Measurements from ENCODE around the gene SERPINF2. TPM values are rescaled to one million over a fixed set of nuclear protein-coding genes. Genes with fewer than 3 reads are reported as not detected.

The SERPINF2 gene
- total RNA-seq, 1 donor from 2014 or later, result 0.15 TPM

GRCh38 chr17:1727876-1728630, 14.6 kb upstream of the SERPINF2 start:
- no peak for TF ChIP-seq CTCF (IDR thresholded peaks at IDR 0.05)
- Mint-ChIP-seq H3K4me1 (ENCODE audit: low read depth) (peaks cover 26% of the 10 kb centered on the region), H3K27ac (ENCODE audit: unreplicated experiment) (no peak overlapping the region), H3K4me3 (ENCODE audit: unreplicated experiment) (no peak overlapping the region), H3K27me3 (ENCODE audit: low read depth) (no peaks in the 10 kb centered on the region), H3K36me3 (ENCODE audit: low read depth) (peaks cover 4% of the 10 kb centered on the region), H3K9me3 (ENCODE audit: low read depth) (no peaks in the 10 kb centered on the region)
- DNase-seq (ENCODE audit: low spot score), result no peak

DNA sequence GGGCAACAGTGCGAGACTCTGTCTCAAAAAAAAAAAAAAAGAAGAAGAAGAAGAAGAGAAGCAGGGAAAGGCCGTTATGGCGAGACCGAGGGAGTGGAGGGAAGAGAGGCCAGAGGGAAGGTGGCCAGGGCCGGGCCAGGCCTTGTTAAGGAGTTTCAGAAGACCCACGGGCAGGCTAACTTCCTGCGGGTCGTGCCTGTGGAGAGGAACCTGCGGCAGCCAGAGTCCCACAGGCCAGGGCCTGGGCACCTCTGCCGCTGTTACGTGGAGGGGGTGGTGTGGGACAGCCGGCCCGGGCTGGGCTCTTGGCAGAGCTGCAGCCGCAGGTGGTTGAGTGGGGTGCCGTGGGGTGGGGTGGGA, 12.7 kb upstream of the SERPINF2 start:
- Mint-ChIP-seq H3K4me1 (ENCODE audit: low read depth) (peaks cover 18% of the 10 kb centered on the region), H3K9me3 (ENCODE audit: low read depth) (no peaks in the 10 kb centered on the region), H3K27ac (ENCODE audit: unreplicated experiment) (no peak overlapping the region), H3K4me3 (ENCODE audit: unreplicated experiment) (no peak overlapping the region), H3K36me3 (ENCODE audit: low read depth) (peaks cover 8% of the 10 kb centered on the region), H3K27me3 (ENCODE audit: low read depth) (no peaks in the 10 kb centered on the region)
- no peak for DNase-seq (ENCODE audit: low spot score)
- no peak for TF ChIP-seq CTCF (IDR thresholded peaks at IDR 0.05)

DNA sequence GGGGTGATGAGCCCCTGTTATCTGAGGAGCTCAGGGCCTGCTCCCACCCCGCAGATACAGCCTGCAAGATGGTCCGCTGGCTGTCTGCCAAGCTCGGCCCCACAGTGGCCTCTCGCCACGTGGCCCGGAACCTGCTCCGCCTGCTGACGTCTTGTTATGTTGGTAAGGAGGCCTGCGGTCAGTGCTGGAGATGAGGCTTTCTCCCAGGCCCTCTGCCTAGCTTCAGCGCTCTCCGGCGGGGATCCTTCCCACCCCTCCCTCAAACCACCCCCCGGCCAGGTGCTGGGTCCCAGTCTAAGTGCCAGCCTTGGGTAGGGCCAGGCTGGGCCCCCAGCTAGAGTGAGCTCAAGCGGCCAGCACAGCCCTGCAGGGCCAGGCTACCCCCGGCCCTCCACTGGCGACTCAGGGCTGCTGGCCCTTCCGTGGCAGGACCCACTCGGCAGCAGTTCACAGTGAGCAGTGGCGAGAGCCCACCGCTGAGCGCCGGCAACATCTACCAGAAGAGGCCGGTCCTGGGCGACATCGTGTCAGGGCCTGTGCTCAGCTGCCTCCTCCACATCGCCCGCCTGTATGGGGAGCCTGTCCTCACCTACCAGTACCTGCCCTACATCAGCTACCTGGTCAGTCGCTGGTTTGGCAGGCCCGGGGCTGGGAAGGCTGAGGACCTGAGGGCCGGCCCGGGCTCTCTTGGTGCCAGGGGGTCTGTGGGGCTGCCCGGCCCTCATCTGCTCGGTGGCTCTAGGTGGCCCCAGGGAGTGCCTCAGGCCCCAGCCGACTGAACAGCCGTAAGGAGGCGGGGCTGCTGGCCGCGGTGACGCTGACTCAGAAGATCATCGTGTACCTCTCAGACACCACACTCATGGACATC, 12.1 kb upstream of the SERPINF2 start:
- H3K4me1 Mint-ChIP-seq (ENCODE audit: low read depth), result peaks cover 13% of the 10 kb centered on the region
- DNase-seq (ENCODE audit: low spot score), result no peak
- peaks cover 8% of the 10 kb centered on the region for H3K36me3 Mint-ChIP-seq (ENCODE audit: low read depth)
- no peak for TF ChIP-seq CTCF (IDR thresholded peaks at IDR 0.05)
- H3K27me3 Mint-ChIP-seq (ENCODE audit: low read depth), result no peaks in the 10 kb centered on the region
- no peak overlapping the region for H3K4me3 Mint-ChIP-seq (ENCODE audit: unreplicated experiment)
- H3K27ac Mint-ChIP-seq (ENCODE audit: unreplicated experiment), result no peak overlapping the region
- no peaks in the 10 kb centered on the region for H3K9me3 Mint-ChIP-seq (ENCODE audit: low read depth)

GRCh38 chr17:1731194-1731506, 11.5 kb upstream of the SERPINF2 start:
- TF ChIP-seq CTCF (IDR thresholded peaks at IDR 0.05), result no peak
- Mint-ChIP-seq H3K27ac (ENCODE audit: unreplicated experiment) (no peak overlapping the region), H3K9me3 (ENCODE audit: low read depth) (no peaks in the 10 kb centered on the region), H3K36me3 (ENCODE audit: low read depth) (peaks cover 8% of the 10 kb centered on the region), H3K4me3 (ENCODE audit: unreplicated experiment) (no peak overlapping the region), H3K4me1 (ENCODE audit: low read depth) (peaks cover 13% of the 10 kb centered on the region), H3K27me3 (ENCODE audit: low read depth) (no peaks in the 10 kb centered on the region)
- no peak for DNase-seq (ENCODE audit: low spot score)

DNA sequence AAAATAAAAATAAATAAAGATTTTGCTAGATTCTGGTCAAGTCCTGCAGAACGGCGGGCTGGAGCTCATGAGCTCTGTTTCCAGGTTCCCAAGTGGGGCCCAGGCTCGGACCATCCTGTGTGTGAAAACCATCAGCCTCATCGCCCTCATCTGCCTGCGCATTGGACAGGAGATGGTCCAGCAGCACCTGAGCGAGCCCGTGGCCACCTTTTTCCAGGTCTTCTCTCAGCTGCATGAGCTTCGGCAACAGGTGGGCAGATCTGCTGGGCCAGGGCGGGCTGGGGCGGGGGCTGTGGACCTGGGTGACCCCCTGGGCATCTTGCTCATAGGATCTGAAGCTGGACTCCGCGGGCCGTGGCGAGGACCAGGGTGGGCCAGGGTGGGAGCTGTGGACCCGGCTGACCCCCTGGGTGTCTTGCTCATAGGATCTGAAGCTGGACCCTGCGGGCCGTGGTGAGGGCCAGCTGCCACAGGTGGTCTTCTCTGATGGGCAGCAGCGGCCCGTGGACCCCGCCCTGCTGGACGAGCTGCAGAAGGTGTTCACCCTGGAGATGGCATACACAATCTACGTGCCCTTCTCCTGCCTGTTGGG, 10.3 kb upstream of the SERPINF2 start:
- DNase-seq (ENCODE audit: low spot score), result no peak
- H3K27me3 Mint-ChIP-seq (ENCODE audit: low read depth), result no peaks in the 10 kb centered on the region
- H3K4me1 Mint-ChIP-seq (ENCODE audit: low read depth), result peaks cover 23% of the 10 kb centered on the region
- TF ChIP-seq CTCF (IDR thresholded peaks at IDR 0.05), result no peak
- H3K4me3 Mint-ChIP-seq (ENCODE audit: unreplicated experiment), result no peak overlapping the region
- H3K9me3 Mint-ChIP-seq (ENCODE audit: low read depth), result no peaks in the 10 kb centered on the region
- H3K27ac Mint-ChIP-seq (ENCODE audit: unreplicated experiment), result no peak overlapping the region
- H3K36me3 Mint-ChIP-seq (ENCODE audit: low read depth), result peaks cover 8% of the 10 kb centered on the region
